Calu3 (cell line): Measurements from ENCODE around the gene KRT83. TPM values are rescaled to one million over a fixed set of nuclear protein-coding genes. Genes with fewer than 3 reads are reported as not detected.
A peak's percentile ranks its signal among the peaks of the same experiment; 100 is the strongest.

Source experiments
- BruUV-seq: library from RNA; stranded (reverse); fragments of 400-500 nt; replicated peaks from 2 replicates; lab custom pipeline; 2021; lab: Mats Ljungman, UMichigan
- CTCF ChIA-PET: fragments of 300-600 bp; sonication (Branson Sonifier 250); formaldehyde crosslinking; loops from one replicate; lab custom pipeline; 2022; ENCODE audit warnings: antibody characterized with exemption; lab: Charles Lee
- DNase-seq: peaks from one replicate; pipeline ENCODE4 v3.0.0; 2022
- H3K27ac Mint-ChIP-seq: one replicate; pipeline ENCODE4 v1.8.0; 2022; ENCODE audit warnings: mixed read lengths; ENCODE audit not compliant: unreplicated experiment
- H3K27me3 Mint-ChIP-seq: one replicate; pipeline ENCODE4 v1.8.0; 2022; ENCODE audit warnings: mixed read lengths; ENCODE audit not compliant: unreplicated experiment
- H3K36me3 Mint-ChIP-seq: one replicate; pipeline ENCODE4 v1.8.0; 2022; ENCODE audit warnings: mild to moderate bottlenecking, moderate library complexity, mixed read lengths; ENCODE audit not compliant: insufficient read depth, unreplicated experiment
- H3K4me1 Mint-ChIP-seq: one replicate; pipeline ENCODE4 v1.8.0; 2022; ENCODE audit warnings: mild to moderate bottlenecking, low read depth, mixed read lengths; ENCODE audit not compliant: unreplicated experiment
- H3K4me3 Mint-ChIP-seq: one replicate; pipeline ENCODE4 v1.8.0; 2022; ENCODE audit warnings: mild to moderate bottlenecking, low read depth, moderate library complexity, mixed read lengths; ENCODE audit not compliant: unreplicated experiment
- H3K9me3 Mint-ChIP-seq: one replicate; pipeline ENCODE4 v1.8.0; 2022; ENCODE audit warnings: low read depth, mixed read lengths; ENCODE audit not compliant: unreplicated experiment
- CTCF ChIP-seq: fragments of 200-600 bp; IDR thresholded peaks from one replicate; pipeline ENCODE4 v1.8.0; 2022; ENCODE audit warnings: antibody characterized with exemption; ENCODE audit not compliant: unreplicated experiment
- intact Hi-C: fragments of 100-400 bp; cut with micrococcal nuclease; formaldehyde crosslinking; loops from one replicate; pipeline ENCODE4 v1.10.0; 2022; ENCODE audit not compliant: unreplicated experiment
- total RNA-seq: library from RNA; stranded (reverse); gene quantifications from 2 replicates; pipeline ENCODE4 v1.2.3, GENCODE V29; 2022

Gene KRT83
- total RNA-seq, 1 experiment from 2014 or later = not detected

GRCh38 chr12:52285851-52286530 is 35.2 kb downstream of the KRT83 start:
- no peak for DNase-seq
- TF ChIP-seq CTCF = no peak
- Mint-ChIP-seq H3K4me3 (no peak overlapping the region), H3K4me1 (peaks cover 19% of the 10 kb centered on the region), H3K9me3 (no peaks in the 10 kb centered on the region), H3K36me3 (peaks cover under 1% of the 10 kb centered on the region), H3K27ac (no peak overlapping the region), H3K27me3 (no peaks in the 10 kb centered on the region)
- intact Hi-C loops = loop anchor here (10.0 kb wide), 1 partner anchor 51 kb away; the partner anchor contains the start of gene KRT7
- BruUV-seq = no TSS peak
- CTCF ChIA-PET = no interaction called here

- peaks cover 21% of the 10 kb centered on the region for H3K4me1 Mint-ChIP-seq
- CTCF ChIA-PET = no interaction called here
- H3K9me3 Mint-ChIP-seq = no peaks in the 10 kb centered on the region
- no peak overlapping the region for H3K4me3 Mint-ChIP-seq
- intact Hi-C loops = loop anchor here (10.0 kb wide), 1 partner anchor 50 kb away; the partner anchor contains the start of gene KRT7
- peaks cover 8% of the 10 kb centered on the region for H3K36me3 Mint-ChIP-seq
- BruUV-seq = no TSS peak
- no peak for TF ChIP-seq CTCF
- H3K27me3 Mint-ChIP-seq = no peaks in the 10 kb centered on the region
- no peak overlapping the region for H3K27ac Mint-ChIP-seq
- no peak for DNase-seq
These were observed 35.9 kb downstream of the KRT83 start for GRCh38 chr12:52285172-52285745.

GRCh38 chr12:52284562-52285171 is 36.5 kb downstream of the KRT83 start:
- H3K27me3 Mint-ChIP-seq = no peaks in the 10 kb centered on the region
- intact Hi-C loops = loop anchor here (10.0 kb wide), 1 partner anchor 50 kb away; the partner anchor contains the start of gene KRT7
- peaks cover 14% of the 10 kb centered on the region for H3K36me3 Mint-ChIP-seq
- TF ChIP-seq CTCF = no peak
- no peak for DNase-seq
- BruUV-seq = no TSS peak
- no peak overlapping the region for H3K27ac Mint-ChIP-seq
- H3K4me3 Mint-ChIP-seq = no peak overlapping the region
- CTCF ChIA-PET = no interaction called here
- H3K9me3 Mint-ChIP-seq = no peaks in the 10 kb centered on the region
- peaks cover 26% of the 10 kb centered on the region for H3K4me1 Mint-ChIP-seq

DNA sequence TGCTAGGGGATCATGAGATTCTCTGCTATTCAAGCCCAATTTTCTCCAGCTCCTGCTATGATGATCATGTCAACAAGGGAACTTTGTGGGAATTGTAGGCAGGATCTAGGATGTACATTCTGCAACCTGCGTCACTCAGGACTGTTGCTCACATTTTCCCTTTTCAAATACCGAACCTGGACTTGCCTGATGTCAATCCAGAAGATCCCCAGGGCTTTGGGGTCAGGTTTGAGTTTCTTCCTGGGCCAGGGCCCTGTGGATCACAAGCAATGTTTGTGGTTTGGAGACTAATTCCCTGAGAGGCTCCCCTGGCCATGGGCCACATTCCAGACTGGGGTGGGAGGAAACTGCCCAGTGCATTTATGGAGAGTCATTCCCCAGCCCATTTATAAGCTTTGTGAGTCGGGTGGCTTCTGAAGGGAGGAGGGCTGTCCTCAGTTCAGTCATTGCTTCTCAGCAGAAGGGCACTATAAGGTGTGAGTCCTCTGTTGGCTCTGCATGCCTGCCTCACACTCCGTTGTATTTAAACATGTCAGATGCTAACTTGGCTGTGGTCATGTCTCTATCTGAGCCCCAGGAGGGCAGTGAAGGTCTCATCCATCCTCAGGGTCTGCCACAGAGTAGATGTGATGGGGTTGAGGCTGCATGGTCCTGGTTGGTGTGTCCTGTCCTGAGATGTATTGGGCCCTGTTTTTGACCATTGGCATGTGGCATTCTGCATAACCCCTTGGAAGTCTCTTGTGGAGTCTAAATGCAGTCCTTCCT is 40.2 kb downstream of the KRT83 start:
- no peaks in the 10 kb centered on the region for H3K27me3 Mint-ChIP-seq
- peaks cover 40% of the 10 kb centered on the region for H3K4me1 Mint-ChIP-seq
- peak overlapping the region; percentile 100 for H3K27ac Mint-ChIP-seq
- peaks cover 33% of the 10 kb centered on the region for H3K36me3 Mint-ChIP-seq
- CTCF ChIA-PET = interaction anchor here (0.6 to 2.5 kb wide), 9 partner anchors 18 to 134 kb away, joined by 3 to 11 read pairs (median 4); no protein-coding TSS in a partner anchor
- H3K9me3 Mint-ChIP-seq = no peaks in the 10 kb centered on the region
- intact Hi-C loops = loop anchor here (10.0 kb wide), 1 partner anchor 46 kb away; the partner anchor contains the start of gene KRT7
- no peak for TF ChIP-seq CTCF
- BruUV-seq = no TSS peak
- peak overlapping the region; percentile 54 for H3K4me3 Mint-ChIP-seq
- peak; percentile 82 for DNase-seq
